Muscle of arm (tissue), 12 donors: ENCODE measurements around the gene NOTCH2. TPM values are rescaled to one million over a fixed set of nuclear protein-coding genes. Genes with fewer than 3 reads are reported as not detected.
"Not testable (repeated sequence)": the region's sequence is repeated elsewhere in the genome, so short reads cannot be mapped to it uniquely, and the experiment has no call there.

Experiments used
- DNase-seq: peaks from one replicate; pipeline ENCODE4 v3.0.0-alpha.2; 2013
- polyA plus RNA-seq, 12 donors: library from polyadenylated mRNA; unstranded; fragments of 120-200 nt; gene quantifications; one replicate each; pipeline ENCODE4 v1.2.1, GENCODE V29; 2013; ENCODE audit not compliant: insufficient read length in 12 of 12

Gene NOTCH2
- polyA plus RNA-seq, 12 donors = 41.5 to 81.8 (median 55.4) TPM; not detected in 1

DNA sequence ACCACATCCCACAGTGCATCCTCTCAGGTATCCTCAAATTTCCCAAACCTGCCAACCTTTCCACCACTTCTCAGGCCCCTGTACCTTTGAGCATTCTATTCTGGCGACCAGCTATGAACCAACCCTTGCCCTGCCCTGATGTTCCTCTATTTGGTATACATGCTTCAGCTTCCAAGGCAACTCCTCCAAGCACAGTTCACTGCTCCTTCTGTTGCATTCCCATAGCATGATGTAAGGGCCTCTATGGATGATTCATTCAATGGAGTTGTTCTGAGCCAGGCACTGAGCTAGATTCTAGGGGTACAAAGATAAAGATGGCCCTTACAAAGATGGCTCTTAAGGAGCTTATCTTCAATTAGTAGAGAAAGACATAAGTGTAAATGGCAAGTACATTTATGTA is 21.4 kb upstream of the NOTCH2 start:
- DNase-seq = not testable (repeated sequence)

DNA sequence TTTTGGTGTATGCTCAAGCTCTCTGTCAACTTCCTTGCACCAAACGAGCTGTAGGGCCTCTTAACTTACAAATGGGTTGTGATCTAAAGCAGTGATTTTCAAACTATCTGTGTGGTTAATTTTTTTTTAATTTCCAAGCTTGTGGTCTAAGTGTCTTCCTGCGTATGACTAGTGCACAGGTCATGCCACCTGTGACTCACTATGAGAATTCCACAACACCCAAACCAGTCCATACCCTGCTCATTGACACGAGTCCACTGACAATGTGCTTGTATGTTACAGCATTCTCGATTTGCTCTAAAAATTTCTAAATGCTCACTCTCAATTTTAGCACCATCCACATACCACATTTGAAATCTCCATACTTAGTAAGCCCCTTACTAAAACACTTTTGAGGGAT is 18.5 kb upstream of the NOTCH2 start:
- not testable (repeated sequence) for DNase-seq

DNA sequence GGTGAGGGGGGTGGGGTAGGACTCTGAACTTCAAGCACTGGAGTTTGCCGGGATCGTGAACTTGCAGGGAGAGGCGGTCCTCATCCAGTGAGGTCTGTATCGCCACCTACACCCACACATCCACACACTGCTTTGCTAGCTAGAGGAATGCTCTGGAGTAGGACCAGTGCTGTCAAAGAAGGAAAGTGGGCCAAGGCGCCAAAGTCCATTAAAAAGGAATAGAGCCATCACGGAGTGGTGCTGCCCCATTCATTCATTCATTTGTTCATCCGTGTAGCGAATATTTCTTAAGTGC is 405 bp upstream of the NOTCH2 start:
- not testable (repeated sequence) for DNase-seq

DNA sequence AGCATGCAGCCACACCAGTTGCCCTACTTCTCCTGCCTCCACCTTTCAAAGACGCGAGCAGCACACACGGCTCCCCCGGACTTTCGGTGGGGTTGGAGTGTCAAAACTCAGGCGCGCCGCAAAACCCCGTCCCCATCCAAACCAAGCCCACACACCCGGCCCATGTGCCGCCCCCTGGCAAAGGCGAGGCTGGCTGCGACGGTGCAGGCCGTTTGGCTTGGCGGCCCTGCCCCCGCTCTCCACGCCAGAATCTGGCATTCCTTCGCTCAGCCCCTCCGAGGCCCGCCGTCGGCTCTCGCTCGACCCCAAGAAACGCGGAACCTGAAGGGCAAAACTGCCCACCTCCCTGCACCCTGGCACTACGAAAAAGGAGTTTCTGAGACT is 787 bp downstream of the NOTCH2 start:
- not testable (repeated sequence) for DNase-seq

DNA sequence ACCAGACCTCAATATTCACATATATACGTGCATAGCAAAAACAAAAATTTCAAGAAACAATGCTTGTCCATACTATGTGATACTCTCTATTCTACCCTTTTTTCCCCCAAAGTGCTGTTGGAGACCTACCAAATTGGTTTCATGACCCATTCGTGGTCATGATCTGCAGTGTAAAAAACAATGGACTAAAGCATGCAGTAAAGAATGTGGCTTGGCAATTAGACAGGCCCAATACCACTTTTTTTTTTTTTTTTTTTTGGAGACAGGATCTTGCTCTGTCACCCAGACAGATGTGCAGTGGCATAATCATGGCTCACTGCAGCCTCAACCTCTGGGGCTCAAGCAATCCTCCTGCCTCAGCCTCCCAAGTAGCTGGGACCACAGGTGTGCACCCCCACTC is 21.3 kb downstream of the NOTCH2 start:
- DNase-seq = not testable (repeated sequence)

DNA sequence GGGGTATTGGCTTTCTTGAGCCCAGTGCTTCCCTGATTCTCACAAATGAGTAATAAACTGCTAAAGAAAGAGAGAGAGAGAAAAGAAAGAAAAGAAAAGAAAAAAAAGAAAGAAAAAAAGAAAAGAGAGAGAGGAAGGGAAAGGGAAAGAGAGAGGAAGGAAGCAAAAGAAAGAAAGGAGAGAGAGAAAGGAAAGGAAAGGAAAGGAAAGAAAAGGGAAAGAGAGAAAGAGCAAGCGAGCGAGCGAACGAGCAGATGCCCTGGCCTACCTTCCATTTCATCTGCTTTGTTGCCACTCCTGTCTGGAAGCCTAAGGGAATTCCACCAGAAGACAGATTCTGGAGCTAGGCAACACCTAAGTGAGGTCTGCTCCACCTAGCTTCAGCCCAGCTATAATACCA is 27.7 kb downstream of the NOTCH2 start:
- DNase-seq = not testable (repeated sequence)

DNA sequence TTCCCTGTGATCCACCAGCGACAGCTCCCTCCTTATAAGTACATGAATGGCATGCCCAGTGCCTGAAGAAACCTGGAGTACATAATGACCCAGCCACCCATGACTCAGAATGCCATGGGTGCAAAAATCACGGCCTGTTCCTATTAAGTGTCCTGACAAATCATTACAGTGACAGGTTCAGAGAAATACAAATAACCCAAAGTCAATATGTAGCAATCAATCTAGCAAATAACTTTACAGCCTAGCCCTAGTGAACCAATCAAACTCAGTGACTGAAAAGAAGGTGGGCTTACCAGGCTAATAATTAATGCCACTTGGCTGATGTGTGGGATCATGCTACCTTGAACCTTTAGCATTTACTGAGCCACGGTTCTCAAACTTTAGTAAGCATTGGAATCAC is 37.2 kb downstream of the NOTCH2 start:
- not testable (repeated sequence) for DNase-seq

DNA sequence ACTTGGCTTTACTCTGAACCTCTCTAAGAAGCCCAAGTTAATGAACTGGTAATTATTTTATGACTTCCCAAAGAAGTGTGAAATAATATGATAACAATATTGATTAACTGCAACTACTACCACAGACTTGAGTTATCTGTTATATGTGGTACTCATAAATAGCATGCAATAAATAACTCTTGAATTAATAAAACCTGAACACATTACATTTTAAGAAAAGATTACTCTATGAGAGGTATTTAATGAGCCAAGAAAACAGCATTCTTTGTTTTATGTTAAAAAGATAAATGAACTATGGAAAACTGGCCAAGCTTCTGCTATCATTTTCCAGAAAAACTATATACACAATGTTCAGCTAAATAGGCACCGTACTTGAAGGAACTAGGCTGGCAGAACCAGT is 45.7 kb downstream of the NOTCH2 start:
- not testable (repeated sequence) for DNase-seq

DNA sequence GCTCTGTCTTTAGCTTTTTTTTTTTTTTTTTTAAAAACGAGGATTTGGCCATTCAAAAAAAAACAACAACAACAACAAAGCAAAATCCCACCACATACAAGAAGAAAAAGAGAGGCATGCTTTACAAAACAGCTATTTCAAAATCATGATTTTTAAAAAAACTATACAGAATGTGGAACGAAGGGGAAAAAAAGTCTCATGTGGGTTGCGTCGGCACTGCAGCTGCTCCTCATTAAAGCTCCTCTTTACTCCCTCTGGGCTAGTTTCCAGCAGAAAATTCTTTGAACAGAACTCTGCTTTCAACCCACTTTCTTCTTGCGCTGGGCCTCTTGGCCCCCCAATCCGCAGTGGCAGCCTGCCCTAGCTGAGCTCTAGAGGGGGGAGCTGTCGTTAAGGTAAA is 54.5 kb downstream of the NOTCH2 start:
- DNase-seq = not testable (repeated sequence)

DNA sequence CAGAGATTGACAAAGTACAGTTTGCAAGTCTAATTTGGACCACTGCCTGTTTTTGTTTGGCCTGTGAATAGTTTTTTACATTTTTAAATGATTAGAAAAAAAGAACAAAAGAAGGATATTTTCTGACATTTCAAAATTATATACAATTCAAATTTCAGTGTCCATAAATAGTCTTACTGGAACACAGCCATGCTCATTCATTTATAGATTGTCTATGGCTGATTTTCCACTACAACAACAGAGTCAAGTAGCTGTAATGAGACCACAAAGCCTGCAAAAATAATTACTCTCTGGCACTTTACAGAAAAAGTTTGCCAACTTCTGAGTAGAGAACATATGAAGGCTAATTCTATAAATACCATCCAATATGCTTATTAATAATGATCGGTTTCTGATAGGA is 61.1 kb downstream of the NOTCH2 start:
- DNase-seq = not testable (repeated sequence)

DNA sequence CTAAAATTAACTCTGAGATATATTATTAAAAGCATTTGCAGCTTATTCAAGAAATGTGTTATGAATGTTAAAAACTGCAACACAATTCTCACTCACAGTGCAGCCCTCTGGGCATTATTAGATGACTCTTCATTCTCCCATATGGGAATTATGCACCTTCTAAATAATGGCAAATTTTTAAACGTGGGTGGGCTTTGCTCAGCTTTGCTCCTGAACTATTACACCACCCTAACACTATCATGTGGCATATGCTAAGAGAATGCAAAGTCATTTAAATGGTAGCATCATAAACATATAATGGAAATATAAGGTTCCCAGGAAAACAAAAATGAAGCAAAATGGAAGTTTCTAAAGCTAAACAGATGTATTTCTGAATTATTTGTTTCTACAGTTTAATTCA is 61.6 kb downstream of the NOTCH2 start:
- DNase-seq = not testable (repeated sequence)

DNA sequence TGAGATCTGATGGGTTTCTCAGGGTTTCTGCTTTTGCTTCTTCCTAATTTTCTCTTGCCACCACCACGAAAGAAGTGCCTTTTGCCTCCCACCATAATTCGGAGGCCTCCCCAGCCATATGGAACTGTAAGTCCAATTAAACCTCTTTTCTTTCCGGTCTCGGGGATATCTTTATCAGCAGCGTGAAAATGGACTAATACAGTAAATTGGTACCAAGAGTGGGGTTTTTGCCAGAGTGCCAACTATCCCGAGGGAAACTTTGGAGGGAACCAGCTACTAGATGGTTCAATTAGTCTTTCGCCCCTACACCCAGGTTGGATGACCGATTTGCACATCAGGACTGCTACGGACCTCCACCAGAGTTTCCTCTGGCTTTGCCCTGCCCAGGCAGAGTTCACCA is 68.4 kb downstream of the NOTCH2 start:
- DNase-seq = not testable (repeated sequence)

DNA sequence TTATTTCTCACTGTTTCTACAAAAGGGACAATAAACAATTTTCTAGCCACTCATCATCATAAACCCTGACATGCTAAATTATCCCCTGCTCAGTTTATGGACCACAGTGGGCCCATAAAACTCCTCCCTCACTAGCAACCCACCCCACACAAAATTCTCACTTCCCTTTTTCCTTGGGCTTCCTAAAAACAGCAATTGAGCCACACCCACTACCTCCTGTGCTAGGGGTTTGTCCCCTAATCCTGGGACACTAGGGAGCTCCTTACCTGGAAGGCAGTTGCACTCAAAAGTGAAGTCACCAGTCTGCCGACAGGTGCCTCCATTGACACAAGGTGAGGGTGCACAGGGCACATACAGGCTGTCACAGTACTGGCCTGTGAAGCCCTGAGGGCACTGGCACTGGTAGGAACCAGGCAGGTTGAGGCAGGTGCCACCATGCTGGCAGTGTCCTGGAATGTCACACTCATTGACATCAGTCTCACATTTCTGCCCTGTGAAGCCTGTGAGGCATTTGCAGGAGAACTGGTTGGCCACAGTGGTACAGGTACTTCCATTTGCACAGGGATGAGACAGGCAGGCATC is 72.6 kb downstream of the NOTCH2 start:
- not testable (repeated sequence) for DNase-seq

DNA sequence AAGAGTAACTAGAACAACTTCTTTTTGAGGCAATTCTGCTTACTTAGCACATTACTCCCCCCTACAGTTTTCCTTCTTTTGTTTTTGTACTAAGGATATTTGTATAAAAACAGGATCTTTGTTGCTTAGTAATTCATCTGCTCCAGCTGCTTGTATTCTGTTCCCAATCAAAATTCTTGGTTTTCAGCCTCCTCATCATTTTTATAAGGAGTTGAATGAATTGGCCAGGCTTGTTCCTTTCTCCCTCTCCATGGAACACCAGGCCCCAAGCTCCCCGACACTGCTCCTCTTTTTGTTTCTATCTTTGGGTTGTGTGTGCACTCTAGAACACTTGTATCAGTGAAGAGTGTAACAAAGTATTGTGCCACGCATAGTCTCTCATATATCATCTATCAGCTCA is 73.5 kb downstream of the NOTCH2 start:
- peak; percentile 48 for DNase-seq

DNA sequence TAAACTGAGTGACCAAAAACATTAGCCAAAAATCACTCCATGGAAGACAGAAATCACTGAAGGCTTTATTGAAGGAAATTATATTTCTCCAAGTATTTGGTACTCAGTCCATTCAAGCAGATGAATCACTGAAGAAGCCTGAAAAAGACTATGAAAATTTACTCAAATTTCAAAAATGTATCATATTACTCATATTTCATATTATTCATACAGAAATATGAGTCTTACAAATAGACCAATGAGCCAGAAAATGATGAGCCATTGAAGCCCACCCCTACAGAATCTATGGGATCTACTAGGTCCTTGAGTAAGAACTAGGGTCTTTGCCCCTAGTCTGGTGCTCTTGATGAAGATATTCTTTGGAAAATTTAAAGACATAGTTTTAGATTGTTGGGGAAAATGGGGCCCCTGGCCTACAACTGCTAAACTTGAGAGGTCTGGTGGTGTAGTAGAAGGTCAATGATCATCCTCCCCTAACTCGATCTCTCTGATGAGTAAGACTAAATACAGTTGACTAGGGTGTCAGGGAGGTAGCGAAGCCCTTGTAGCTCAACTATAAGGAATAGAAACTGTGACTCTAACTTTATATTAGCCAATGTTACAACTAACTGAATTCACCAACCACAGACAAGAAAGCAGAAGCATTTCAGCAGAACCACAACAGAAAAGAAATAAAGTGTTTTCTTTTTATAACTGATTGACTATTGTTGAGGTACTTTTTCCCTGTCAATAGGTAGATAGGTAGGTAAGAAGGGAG is 81.0 kb downstream of the NOTCH2 start:
- DNase-seq = no peak

DNA sequence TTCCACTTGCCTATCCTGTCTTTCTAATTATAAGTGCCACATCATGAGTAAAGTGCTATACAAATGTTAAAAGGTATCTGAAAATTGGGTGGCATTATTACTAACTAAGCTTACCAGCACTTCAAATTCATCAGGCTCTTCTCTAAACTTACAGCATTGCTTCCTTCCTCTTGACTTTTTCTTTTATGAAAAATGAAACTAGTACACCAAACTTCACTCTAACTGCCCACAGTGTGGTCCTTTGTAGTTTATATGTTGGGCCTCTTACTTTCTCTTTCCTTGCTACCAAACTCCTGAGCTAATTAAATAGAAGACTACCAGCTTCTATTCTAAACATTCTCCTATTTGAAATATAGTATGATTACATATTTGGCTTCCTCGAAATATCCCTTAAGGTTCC is 81.8 kb downstream of the NOTCH2 start:
- no peak for DNase-seq

DNA sequence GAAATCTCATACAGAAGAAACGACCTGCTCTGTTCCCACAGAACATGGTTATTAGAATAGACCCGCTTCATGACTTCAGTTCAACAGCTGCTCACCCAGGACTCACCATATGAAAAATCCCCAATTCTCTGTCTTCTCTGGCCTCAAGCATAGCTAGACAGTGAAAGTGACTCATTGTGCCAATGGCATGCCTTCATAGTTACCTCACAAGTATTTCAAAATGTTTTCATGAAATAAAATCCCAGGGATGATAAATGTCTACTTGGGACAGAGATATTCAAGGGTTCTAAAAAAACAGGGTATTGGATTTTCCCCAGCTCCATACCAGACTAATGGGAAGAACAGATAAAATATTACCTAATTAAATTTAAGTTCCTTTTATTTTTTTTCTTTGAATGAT is 82.3 kb downstream of the NOTCH2 start:
- no peak for DNase-seq

DNA sequence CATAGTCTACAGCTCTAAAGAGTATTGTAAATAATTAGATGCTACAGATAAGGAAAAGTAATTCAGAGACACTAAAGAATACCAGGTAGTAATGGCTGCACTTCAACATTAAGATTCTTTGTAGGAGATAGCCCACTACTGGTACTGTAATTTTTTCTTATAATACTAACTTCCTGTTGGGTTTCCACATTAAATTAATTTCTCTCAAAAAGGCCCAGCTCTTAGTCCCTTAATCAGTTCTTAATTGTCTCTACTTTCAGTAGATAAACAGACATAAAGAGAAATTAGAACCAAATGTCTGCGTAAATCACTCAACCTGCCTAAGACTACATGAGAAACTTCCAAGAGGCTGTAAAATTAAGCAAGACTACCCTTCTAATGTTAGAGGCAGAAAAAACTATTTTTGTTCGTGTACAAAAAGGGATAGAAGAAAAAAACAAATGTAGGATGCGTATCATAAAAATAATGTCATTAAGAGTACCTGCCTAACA is 83.4 kb downstream of the NOTCH2 start:
- DNase-seq = no peak

DNA sequence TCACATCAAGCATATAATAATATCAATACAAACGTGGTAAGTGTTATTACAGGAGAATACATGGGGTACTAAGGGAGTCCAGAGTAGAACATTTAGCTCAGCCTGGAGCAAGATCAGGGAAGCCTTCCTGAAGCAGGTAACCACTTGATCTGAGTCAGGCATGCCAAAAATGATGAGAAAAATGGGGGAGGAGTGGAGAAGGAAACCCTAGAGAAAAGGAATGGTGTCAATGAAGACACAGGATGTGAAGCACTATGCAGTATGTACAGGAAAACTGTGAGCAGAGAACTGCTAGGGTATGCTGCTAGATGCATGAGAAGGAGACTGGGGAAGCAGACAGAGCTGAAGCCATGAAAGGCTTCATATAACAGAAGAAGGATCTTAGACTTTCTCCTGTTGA is 84.7 kb downstream of the NOTCH2 start:
- DNase-seq = no peak

DNA sequence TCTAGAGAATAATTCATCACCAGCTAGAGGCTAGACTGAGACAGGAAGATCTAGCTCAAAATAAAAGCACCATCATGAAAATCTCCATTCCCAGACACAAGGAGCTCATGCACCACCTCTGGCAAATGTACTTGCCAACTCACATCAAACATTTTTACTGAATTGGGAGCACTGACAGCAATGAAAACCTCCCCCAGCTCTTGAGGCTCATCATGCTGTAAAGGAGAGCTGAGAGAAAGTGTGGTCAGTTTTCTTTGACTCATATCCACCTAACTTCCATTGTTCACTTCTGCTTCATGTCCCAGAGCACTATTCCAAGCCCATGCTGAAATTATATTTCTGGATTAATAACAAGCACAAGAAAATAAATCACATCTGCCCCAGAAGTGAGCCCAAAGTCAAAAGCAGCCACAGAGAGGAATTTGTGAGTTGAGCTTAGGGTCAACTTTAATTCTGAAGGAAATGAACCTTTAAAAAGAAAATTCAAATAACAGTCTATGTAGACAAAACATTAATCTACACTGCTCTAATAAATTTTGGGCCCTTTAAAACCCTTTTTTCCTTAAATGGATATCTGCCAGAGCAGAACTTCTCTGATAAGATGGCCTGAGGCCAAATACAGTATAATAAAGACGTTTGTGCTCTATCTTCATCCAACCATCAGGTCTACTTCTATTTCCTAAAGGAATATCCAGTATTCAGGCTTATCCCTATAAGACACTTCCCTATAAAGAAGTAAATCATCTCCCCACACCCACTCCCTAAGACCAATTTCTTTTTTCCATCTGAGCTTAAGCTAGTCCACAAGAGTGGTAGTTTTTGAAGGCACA is 87.3 kb downstream of the NOTCH2 start:
- no peak for DNase-seq

DNA sequence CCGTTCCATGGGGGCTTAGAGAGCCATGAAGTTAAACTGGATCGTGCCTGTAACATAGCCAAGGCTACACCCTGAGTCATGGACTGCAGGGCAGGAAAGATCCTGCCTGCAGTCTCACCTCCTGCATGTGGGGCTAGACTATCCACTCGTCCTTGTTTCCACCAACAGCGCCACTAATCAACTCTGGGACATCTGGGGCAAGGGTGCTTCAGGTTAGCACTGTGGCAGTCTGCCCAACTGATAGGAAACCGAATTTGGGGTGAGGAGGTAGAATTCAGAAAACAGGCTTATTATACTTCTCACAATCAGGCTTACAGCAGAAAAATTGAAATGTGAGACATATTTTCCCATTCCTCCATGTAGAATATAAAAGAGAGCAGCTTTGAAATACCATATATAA is 88.0 kb downstream of the NOTCH2 start:
- no peak for DNase-seq

DNA sequence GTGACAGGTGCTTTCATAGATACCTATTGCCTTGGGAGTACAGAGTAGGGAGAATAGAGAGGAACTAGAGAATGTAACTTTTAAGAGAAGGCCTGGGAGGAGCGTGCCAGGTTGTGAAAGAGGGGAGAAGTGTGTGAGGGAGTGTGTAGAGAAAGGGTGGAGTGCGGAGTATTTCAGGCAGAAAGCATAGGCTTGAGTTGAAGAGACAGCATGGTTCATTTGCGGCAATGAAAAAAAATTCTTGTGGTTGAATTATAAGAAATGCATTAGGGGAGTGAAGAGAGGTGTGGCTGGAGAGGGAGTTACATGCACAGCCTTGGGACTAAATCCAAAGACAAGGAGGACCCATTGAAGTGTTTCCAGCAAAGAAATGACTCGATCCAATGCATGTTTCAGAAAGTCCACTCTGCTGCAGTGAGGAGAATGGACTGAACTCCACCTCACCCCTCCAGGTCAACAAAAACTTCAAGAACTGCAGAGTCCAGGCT is 91.4 kb downstream of the NOTCH2 start:
- DNase-seq = no peak
